H1 (cell line): ENCODE measurements around the gene NDEL1. TPM values are rescaled to one million over a fixed set of nuclear protein-coding genes. Genes with fewer than 3 reads are reported as not detected.

ENCODE experiments used
- CREB1 ChIP-seq: IDR thresholded peaks from 2 replicates; pipeline ENCODE4 v1.6.1; 2012; ENCODE audit warnings: inconsistent platforms
- FOSL1 ChIP-seq: IDR thresholded peaks from 2 replicates; pipeline ENCODE4 v1.6.1; 2011; ENCODE audit warnings: mild to moderate bottlenecking, low read depth, low read length, moderate library complexity; ENCODE audit not compliant: insufficient read depth
- HDAC6 ChIP-seq: IDR thresholded peaks from one replicate; pipeline ENCODE4 v1.7.1; 2012; ENCODE audit warnings: low read depth, mild to moderate bottlenecking, inconsistent platforms, low read length, moderate library complexity
- POLR2AphosphoS5 ChIP-seq: IDR thresholded peaks from 2 replicates; pipeline ENCODE4 v1.6.1; 2011; ENCODE audit warnings: low read depth, low read length
- SIRT6 ChIP-seq: IDR thresholded peaks from one replicate; pipeline ENCODE4 v1.7.1; 2012; ENCODE audit warnings: low read length, inconsistent platforms
- SP4 ChIP-seq: IDR thresholded peaks from 2 replicates; pipeline ENCODE4 v1.6.1; 2012; ENCODE audit warnings: low read length, inconsistent platforms
- ZNF274 ChIP-seq: IDR thresholded peaks from 2 replicates; pipeline ENCODE4 v1.7.0; 2012; ENCODE audit warnings: low read length, borderline replicate concordance; ENCODE audit errors: extremely low read depth
- polyA plus RNA-seq, 7 experiments: library from polyadenylated mRNA; depleted of rRNA in 3 of 7; stranded (reverse) in 5 of 7; unstranded in 2 of 7; fragments of >200 nt in 5 of 7; fragments of 200-250 nt in 2 of 7; gene quantifications; 1 replicate in 5 of 7; 2 replicates in 1 of 7; 4 replicates in 1 of 7; pipeline versions ENCODE4 v1.2.1 to v1.2.3, GENCODE V29; 2011 to 2013; ENCODE audit warnings: missing spikeins in 2 of 7, mixed read lengths in 2 of 7
- total RNA-seq: library from RNA; stranded (reverse); fragmentation: NEBNext Ultra II Directional; extraction: Animal tissue kit (Norgen Biotek cat#: 25700); gene quantifications from 2 replicates; pipeline ENCODE4 v1.2.1, GENCODE V29; 2021

Gene NDEL1
- total and polyA plus RNA-seq, 2 of the 8 experiments (the other 6 are each of a cell fraction or from before 2014, with no cell fraction given) = 31.1 to 32.9 TPM

DNA sequence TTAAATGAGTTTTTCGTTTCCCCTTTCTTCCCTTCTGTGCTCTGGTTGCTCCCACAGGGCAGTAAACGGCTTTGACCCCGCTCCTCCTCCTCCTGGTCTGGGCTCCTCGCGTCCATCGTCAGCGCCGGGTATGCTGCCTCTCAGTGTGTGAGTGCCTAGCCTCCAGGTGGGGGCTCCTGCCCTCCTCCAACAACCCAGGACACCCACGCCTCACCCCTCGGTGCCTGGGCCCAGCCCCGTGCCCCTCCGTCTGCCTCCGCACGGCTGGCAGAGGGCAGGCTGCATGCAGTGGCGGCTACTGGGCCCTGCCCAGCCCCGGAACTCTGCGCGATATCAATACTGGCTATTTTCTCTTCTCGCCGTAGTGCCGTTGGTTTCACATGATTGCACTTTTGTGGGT, 31.2 kb downstream of the NDEL1 start (continued):
- TF ChIP-seq ZNF274 = no peak
- no peak for TF ChIP-seq CREB1
- no peak for TF ChIP-seq SIRT6
- TF ChIP-seq POLR2AphosphoS5 = no peak
- TF ChIP-seq SP4 = no peak
- TF ChIP-seq HDAC6 = no peak
- no peak for TF ChIP-seq FOSL1
